Activated CD8-positive, alpha-beta memory T cell treated with anti-CD3 and anti-CD28 coated beads, Interleukin-2, amount 50 U/mL, for 48 hours (primary cell): Measurements from ENCODE around the gene ZNF81.
"Not testable (repeated sequence)": the region's sequence is repeated elsewhere in the genome, so short reads cannot be mapped to it uniquely, and the experiment has no call there.

ENCODE experiments used
- DNase-seq: peaks from one replicate; pipeline ENCODE4 v3.0.0-alpha.2; 2020

ZNF81 gene

DNA sequence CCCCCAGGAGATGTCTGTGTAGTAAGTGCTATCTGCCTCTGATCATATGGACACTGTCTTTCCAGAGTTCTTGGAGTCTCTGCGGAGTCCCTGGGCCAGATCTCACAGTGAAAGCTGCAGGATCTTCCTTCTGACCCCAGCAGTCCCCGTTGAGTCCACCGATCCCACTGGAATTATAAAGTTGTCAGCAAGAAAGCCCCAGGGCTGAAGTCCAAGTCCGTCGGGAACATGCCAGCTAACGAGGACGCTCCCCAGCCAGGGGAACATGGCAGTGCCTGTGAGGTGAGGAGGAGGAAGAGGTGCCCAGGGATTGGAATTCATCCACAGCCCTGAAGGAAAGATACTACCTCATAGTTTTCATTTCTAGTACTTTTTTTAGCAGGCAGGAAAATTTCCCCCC lies 9.3 kb downstream of the ZNF81 start:
- DNase-seq: no peak

DNA sequence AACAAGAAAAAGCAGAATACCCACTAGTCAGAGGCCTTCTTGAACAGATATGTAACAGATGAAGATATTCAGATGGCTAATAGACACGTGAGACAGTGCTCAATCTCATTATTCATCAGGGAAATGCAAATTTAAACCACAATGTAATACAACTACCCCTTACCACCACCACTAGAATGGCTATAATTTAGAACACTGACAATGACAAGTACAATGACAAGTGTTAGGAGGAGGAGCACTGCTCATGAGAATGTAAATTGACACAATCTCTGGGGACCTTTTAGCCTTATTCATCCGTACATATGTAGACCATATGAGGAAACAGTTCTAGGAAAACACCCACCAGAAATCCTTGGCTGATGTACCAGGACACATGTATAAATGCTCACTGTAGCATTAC lies 13.1 kb downstream of the ZNF81 start:
- no peak for DNase-seq

DNA sequence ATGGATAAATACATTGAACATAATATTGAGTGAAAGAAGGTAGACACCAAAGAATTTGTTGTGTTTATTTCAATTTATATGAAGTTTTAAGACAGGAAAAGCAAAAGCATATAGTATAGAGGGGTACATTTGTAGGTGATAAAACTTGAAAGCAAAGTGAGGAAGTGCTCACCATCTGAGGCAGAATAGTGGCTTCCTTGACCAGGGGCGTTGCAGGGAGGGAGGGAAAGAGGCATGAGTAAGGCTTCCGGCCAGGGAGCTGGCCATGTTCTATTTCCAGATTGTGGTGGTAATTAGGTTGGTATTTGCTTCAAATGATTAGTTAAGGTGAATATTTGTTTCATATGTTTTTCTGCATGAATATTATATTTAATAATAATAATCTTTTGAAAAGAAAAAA lies 13.7 kb downstream of the ZNF81 start:
- DNase-seq: not testable (repeated sequence)

DNA sequence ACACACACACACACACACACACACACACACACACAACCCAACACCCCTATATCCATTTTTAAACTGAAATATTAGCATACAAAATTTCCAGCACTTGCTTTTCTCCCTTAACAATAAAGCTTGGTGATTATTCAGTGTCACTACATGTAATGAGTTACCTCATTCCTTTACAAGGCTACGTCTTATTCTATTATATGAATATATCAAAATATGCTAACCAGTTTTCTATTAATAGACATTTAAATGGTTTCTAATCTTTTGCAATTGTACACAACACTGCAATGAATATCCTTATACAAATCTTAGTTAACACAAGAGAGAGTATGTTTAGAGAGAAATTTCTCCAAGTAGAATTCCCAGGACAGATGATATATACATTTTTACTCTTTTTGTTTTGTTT lies 14.2 kb downstream of the ZNF81 start:
- no peak for DNase-seq

DNA sequence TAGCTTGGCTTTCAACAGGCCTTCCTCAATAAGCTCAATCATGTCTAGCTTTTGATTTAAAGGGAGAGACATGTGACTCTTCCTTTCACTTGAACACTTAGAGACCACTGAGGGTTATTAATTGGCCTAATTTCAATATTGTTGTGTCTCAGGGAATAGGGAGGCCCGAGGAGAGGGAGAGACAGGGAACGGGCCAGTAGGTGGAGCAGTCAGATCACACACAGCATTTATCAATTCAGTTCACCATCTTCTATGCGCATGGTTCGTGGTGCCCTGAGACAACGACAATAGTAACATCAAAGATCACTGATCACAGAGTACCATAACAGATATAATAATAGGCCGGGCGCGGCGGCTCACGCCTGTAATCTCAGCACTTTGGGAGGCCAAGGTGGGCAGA lies 17.8 kb downstream of the ZNF81 start:
- DNase-seq: no peak

DNA sequence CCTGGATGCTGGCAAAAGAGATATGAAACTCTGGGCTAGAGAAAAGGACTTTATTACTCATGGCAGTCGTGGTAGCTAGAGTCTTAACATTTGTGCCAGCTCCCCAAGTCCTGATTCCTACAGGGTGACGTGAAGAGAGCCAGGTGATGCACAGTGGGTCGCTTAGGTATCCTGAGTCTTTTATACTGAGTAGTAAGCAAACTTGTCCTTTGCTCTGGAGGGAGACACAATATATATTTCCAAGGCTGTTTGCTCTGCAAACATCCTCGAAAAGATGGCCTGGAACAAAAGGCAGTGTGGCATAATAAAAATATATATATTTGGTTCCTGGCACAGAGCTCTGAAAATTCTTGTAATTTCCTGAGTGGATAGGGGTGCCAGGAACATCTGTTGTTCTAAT lies 23.0 kb downstream of the ZNF81 start:
- no peak for DNase-seq

DNA sequence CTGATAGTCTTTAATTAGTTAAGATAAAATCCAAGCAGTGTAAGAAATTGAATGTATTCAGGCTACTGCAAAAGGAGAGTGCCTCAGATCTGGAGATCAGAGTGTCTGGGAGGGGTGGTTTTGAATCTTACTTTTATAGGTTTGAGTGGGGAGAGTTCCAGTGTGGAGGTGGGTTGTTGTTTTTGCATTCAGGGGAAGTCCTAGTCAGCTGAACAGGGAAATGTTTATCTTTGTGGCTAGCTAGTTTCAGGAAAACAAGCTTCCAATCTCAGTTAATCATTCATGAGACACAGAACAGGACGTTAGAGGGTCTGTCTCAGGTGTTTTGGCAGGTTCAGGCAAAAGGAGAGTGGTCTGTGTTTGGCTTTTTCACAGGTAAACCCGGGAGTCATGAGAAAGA lies 26.0 kb downstream of the ZNF81 start:
- DNase-seq: no peak

DNA sequence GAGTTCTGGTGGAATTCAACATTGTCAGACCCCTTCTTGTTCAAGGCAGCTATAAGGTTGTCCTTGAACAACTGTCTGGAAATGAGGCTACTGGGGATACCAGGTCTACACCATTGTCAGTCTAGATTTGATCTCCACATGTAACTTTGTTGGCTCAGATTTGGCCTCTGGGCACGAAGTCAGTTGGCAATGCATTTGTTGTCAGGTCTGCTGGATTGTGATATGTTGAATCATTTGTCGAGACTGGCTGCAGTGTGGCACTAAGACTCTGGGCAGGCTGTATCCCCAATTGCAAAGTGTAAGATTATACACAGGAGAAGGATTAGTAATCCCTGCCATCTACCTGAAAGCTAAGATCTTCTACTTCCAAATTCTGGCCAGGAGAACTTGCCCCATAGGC lies 26.5 kb downstream of the ZNF81 start:
- no peak for DNase-seq

DNA sequence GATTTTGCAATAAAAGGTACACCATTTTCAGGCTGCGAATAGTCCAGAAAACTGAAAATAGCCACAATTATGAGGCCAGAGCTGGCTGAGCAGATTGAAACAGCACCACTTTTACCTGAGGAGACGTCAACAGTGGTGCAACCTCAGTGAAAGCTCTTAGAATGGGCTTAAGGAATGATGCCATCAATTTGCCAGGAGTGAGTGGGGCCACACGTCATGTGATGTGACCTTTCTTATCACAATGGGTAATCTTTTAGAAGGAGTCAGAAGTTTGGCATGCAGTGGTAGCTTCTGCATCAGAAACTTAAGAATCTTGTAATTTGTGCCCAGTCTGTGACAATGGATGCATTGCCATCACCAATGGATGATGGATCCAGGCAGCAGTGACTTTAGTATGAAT lies 27.6 kb downstream of the ZNF81 start:
- no peak for DNase-seq

DNA sequence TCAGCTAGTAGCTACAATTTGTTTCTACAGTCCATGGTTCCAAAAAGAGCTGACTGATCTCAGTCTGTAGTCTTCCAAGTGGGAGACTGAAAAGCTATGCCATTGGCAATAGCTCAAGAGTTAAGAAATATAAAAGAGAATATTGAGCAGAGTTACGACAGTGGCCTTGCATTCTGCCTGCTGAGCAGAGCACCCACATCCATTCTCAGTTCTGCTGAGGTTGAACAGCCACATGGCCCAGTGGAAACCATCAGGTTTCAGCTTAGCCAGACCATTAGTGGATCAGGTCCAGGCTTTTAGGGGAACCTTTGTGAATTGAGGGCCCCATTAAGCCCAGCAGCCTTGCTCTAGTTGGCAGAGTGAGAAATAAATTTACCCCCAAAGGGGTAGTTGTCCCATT lies 28.1 kb downstream of the ZNF81 start:
- no peak for DNase-seq

DNA sequence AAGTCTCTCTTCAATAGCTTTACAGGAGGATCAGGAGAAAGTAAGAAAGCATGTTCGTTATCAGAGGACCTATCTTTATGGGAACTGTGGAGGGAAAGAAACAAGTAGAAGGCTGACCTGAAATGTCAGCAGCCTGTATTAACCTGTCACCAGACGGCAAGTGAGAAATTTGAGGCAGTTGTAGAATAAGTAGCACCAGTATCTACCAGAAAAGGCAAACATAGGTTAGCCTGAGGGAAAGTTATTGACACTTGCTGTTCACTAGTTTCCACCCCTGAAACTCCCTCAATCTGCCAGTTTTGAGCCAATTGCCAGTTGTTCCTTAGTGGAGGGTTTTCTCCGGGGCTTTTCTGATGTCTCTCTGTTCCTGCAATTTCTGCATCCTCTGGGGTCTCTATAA lies 36.4 kb downstream of the ZNF81 start:
- DNase-seq: no peak

DNA sequence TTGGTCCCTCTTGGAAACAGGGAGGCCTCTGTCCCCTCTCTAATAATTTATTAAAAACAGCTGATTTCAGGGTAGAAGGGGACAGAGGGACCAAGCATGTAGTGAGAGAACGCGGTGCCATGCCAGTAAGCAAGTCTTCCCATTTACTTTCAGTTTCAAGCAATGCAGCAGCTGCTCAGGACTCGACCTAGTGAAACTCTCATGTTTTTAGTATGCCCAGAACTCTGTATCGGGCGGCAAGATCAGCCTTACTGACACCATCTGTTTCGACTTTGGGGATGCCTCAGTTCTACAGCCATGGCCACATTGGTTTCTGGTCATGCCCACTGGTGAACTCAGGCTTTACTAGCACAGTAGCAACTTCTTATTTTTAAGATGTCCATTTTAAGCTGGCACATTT lies 40.6 kb downstream of the ZNF81 start:
- no peak for DNase-seq

DNA sequence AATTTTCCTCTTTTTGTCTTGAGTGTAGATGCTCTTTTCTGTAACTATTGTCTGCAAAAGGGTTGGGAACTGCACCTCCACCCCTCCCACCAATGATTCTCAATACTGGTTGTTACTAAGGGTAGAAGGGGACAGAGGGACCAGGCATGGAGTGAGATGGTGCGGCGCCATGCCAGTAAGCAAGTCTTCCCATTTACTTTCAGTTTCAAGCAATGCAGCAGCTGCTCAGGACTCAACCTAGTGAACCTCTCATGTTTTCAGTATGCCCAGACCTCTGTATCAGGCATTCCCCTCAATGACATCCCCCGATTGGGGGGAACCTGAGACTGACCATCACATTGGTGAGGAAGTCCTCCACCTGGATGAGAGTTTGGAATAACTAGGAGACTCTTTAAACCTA lies 41.5 kb downstream of the ZNF81 start:
- DNase-seq: no peak

DNA sequence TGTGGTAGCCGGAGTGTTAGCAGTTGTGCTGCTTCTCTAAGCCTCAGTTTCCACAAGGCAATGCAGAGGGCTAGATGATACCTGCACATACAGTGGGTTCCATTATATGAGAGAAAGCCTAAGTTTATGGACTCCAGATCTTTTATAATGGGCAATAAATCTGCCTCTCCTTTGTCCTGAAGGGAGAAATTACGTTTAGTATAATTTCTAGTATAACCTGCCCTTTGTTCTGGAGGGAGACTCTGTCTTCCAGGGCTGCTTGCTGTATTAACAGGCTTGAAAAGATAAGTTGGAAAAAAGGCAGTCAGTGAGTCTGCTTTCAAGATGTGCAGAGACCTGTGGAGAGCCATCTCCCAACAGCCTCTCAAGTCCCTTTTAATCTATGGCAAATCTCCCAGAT lies 42.8 kb downstream of the ZNF81 start:
- DNase-seq: no peak

DNA sequence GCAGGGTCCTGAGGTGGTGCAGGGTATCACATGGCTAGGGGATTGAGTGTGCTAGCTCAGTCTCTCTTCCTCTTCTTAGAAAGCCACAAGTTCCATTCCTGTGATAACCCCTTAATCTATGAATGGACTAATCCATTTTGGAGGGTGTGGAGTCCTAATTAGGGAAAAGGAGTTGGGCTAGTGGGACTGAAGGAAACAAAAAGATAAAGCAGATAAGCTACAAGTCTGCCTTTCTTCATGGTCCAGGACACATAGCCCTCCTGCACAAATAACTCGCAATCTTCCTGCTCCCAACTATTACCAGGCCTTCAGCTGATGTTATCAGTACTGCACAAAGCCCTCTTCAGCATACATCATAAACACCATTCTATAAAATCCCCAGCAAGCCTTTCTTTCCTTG lies 44.2 kb downstream of the ZNF81 start:
- DNase-seq: no peak

DNA sequence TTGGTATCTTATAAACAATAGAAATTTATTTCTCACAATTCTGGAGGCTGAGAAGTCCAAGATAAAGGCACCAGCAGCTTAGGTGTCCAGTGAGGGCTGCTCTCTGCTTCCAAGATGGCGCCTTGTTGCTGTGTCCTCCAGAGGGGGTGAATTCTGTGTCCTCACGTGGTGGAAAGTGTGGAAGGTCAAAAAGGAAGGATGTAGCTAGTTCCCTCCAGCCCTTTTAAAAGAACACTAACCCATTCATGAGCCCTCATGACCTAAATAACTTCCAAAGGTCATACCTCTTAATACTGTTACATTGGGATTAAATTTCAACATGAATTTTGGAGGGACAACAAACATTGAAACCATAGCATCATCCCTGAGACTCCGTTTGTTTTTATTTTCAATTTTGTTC lies 48.8 kb downstream of the ZNF81 start:
- no peak for DNase-seq

DNA sequence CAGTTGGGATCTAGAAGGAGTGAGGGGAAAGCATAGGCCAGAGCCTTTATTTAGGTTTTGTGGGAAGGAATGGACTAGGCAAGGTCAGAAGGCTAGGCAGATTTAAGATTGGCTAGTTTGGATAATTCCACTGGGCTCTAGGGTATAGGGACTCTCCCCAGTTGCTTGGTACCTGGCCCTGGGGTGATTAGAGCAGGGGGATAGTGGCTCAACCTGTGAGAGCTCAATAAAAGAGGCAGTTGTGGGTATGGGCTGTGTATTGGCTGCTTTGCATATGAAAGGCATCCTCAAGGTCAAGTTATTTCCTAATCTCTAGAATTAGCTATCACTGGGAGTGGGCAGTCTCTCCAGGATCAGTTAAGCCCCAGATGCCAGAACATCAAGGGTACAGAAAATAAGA lies 61.3 kb downstream of the ZNF81 start:
- DNase-seq: no peak

DNA sequence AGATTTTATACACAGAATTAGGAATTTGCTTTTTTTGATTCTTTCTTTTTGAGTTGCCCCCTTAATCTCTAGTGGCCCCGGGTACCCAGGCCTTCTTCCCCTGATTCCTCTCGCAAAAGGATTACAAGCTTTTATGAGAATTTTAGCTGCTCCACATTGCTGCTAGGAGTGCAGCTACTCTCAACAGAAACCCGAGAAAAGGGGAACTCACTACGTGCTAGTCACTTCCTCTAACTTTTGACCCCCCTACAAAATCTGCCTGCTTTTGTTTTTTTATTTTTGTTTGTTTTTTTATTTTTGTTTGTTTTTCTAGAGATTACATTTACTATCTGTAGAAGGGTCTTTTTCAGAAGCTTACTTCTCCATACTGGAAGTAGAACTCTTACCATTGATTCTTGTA lies 64.1 kb downstream of the ZNF81 start:
- DNase-seq: no peak

DNA sequence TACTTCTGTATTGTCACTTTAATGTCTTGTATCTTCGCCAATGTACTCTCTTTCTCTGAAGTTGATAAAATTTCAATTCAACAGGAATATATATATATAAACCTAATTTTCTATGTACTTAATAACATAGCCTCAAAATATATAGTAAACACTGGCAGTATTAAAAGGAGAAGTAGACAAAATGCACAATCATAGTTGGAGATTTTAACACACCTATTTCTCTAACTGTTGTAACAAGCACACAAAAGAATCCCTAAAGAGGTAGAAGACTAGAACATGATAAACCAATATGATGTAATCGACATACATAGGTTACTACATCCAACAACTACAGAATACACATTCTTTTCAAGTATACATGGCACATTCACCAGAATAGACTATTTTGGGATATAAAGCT lies 65.5 kb downstream of the ZNF81 start:
- no peak for DNase-seq

DNA sequence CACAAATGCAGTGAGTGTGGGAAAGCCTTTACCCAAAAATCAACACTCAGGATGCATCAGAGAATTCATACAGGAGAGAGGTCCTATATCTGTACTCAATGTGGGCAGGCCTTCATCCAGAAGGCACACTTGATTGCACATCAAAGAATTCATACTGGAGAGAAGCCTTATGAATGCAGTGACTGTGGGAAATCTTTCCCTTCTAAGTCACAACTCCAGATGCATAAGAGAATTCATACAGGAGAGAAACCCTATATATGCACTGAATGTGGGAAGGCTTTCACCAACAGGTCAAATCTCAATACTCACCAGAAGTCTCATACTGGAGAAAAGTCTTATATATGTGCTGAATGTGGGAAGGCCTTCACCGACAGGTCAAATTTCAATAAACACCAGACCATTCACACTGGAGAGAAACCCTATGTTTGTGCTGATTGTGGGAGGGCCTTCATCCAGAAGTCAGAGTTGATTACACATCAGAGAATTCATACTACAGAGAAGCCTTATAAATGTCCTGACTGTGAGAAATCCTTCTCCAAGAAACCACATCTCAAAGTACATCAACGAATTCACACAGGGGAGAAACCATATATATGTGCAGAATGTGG lies 79.3 kb downstream of the ZNF81 start:
- DNase-seq: no peak

DNA sequence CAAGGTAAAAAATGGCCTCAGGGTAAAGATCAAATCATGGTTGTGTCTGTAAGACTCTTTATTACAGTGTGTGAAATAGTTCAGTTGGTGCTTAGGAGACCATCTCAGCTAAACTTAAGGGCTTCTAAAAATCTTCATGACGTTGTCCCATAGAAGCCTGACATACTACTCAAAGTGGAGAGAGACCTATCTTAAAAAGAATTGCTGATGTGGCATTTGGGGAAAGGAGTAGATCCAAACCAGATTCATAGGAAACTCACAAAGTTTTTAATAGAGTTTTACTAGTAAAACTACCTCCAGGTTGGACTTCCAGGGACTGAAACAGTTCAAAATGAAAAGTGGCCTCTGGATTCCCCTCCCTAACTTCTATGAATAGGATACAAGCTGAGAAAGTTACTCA lies 81.6 kb downstream of the ZNF81 start:
- DNase-seq: no peak

DNA sequence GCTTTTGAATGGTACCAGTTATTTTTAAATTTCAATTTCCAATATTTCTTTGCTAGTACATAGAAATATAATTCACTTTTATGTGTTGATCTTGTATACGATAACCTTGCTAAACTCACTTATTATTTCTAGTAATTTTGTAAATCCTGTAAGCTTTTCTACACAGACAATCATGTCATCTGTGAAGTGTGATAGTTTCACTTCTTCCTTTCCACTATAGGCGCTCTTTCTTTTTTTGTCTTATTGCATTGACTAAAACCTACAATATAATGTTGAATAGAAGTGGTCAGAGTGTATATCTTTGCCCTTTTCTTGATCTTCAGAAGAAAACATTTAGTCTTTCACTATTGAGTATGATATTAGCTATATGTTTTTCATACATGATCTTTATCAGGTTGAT lies 90.5 kb downstream of the ZNF81 start:
- no peak for DNase-seq

DNA sequence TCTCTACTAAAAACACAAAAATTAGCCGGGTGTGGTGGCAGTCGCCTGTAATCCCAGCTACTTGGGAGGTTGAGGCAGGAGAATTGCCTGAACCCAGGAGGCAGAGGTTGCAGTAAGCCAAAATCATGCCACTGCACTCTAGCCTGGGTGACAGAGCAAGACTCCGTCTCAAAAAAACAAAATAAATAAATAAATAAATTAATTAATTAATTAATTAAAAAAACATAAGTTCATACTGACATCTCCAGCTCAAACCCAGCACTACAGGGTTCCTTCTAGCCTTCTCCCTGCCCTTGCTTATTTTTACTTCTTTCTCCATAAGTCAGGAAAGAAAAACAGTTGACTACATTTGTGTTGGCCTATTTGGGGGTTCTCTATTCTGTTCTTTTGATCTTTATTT lies 95.3 kb downstream of the ZNF81 start:
- DNase-seq: not testable (repeated sequence)

DNA sequence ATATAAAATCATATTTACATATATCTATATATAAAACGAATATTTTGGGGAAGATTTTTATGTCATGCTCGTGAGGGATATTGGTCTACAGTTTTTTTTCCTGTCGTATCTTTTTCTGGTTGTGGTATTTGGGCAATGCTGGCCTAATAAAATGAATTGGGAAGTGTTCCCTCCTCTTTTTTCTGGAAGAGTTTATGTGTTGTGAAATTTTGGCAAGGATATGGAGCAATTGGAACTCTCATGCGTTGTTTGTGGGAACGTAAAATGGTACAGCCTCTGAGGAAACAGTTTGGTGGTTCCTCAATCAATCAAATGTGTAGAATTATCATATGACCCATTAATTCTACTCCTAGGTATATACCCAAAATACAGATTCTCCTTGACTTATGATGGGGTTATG lies 97.2 kb downstream of the ZNF81 start:
- DNase-seq: no peak

DNA sequence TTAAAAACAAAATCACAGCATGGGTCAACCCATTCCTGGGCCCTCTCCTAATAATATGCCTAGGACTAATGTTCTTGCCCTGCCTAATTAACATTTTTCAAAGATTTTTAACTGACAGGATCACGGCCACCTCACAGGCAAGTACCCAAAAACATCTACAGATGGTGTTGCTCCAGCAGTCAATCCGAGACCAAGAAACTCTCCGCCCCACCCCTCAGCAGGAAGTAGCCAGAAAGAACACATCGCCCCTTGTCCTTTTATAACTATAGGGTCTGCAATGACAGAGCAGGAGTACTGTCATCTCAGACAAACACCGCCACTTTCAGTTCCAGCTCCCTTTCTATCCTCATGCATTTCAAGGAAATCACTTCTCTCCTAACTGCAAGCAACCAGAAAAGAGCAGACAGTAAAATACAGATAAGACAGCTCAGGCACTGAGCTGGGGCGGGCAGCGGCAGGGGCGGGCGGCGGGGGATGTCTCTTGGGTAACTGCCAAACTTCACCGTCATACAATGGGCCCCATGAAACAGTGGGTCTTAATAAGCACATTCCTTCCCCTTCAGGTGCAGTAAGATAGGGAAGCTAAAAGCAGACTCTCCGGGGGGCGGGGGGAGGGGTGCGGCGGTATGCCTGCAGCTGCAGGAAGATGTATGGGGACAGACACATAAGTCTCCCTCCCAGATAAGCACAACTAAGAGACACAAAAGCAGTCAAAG lies 99.7 kb downstream of the ZNF81 start:
- no peak for DNase-seq
